IPS-20b (cell line): ENCODE data around the gene CLDN4.
A peak's percentile ranks its signal among the peaks of the same experiment; 100 is the strongest.
"Not testable (repeated sequence)": the region's sequence is repeated elsewhere in the genome, so short reads cannot be mapped to it uniquely, and the experiment has no call there.

Experiments used
- H3K27ac ChIP-seq: one replicate; pipeline ENCODE4 v1.5.1; 2013; ENCODE audit warnings: low read length
- H3K27me3 ChIP-seq: 2 replicates; pipeline ENCODE4 v1.6.1; 2013; ENCODE audit warnings: mild to moderate bottlenecking, low read length, inconsistent platforms; ENCODE audit not compliant: insufficient read depth
- H3K36me3 ChIP-seq: 2 replicates; pipeline ENCODE4 v1.6.1; 2013; ENCODE audit warnings: low read depth, mild to moderate bottlenecking, inconsistent platforms, low read length, moderate library complexity; ENCODE audit not compliant: insufficient read depth
- H3K4me1 ChIP-seq: 2 replicates; pipeline ENCODE4 v1.6.1; 2013; ENCODE audit warnings: mild to moderate bottlenecking, control low read depth, inconsistent platforms, low read length, moderate library complexity; ENCODE audit not compliant: insufficient read depth
- H3K4me3 ChIP-seq: 2 replicates; pipeline ENCODE4 v1.5.1; 2013; ENCODE audit warnings: mild to moderate bottlenecking, low read length, inconsistent platforms
- H3K9ac ChIP-seq: 2 replicates; pipeline ENCODE4 v1.6.1; 2013; ENCODE audit warnings: low read depth, mild to moderate bottlenecking, inconsistent platforms, low read length, moderate library complexity
- H3K9me3 ChIP-seq: 2 replicates; pipeline ENCODE4 v1.6.1; 2013; ENCODE audit warnings: mild to moderate bottlenecking, low read depth, low read length, inconsistent platforms; ENCODE audit not compliant: insufficient read depth

Gene CLDN4, protein sequence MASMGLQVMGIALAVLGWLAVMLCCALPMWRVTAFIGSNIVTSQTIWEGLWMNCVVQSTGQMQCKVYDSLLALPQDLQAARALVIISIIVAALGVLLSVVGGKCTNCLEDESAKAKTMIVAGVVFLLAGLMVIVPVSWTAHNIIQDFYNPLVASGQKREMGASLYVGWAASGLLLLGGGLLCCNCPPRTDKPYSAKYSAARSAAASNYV

GRCh38 chr7:73830681-73831583 is at the start of gene CLDN4:
Gene CLDN4 (plus strand): TSS chr7:73830996. CDS start chr7:73831202, 206 bp downstream.
- H3K9me3 ChIP-seq = no peaks in the 10 kb centered on the region
- H3K27me3 ChIP-seq = no peaks in the 10 kb centered on the region; the same call in 1 of the 2 replicates
- H3K9ac ChIP-seq = peak within 1 kb of the TSS; percentile 77
- peak within 1 kb of the TSS; percentile 60 for H3K4me3 ChIP-seq
- H3K27ac ChIP-seq = peak within 1 kb of the TSS; percentile 62
- no peaks in the 10 kb centered on the region for H3K36me3 ChIP-seq
- peaks cover 47% of the 10 kb centered on the region for H3K4me1 ChIP-seq

DNA sequence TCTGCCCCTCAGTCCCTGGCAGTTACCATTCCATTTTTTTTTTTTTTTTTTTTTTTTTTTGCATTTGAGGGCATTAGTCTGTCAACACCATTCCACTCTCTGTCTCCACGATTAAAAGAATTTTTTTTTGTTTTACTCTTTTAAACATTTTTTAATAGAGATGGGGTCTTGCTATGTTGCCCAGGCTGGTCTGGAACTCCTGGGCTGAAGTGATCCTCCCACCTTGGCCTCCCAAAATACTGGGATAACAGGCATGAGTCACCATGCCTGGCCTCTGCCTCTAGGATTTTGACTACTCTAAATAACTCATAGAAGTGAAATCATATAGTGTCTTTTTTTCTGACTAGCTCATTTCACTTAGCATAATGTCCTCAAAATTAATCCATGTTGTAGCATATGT is 44.2 kb upstream of the CLDN4 start:
- no peak overlapping the region for H3K9ac ChIP-seq
- H3K36me3 ChIP-seq = no peaks in the 10 kb centered on the region
- no peak overlapping the region for H3K27ac ChIP-seq
- no peaks in the 10 kb centered on the region for H3K4me1 ChIP-seq
- no peaks in the 10 kb centered on the region for H3K27me3 ChIP-seq
- H3K4me3 ChIP-seq = no peak overlapping the region
- H3K9me3 ChIP-seq = no peaks in the 10 kb centered on the region; the same call in 1 of the 2 replicates

GRCh38 chr7:73787786-73788048 is 43.1 kb upstream of the CLDN4 start:
- not testable (repeated sequence) for H3K27me3 ChIP-seq, H3K27ac ChIP-seq, H3K9ac ChIP-seq, H3K36me3 ChIP-seq, H3K4me3 ChIP-seq, H3K9me3 ChIP-seq, H3K4me1 ChIP-seq

DNA sequence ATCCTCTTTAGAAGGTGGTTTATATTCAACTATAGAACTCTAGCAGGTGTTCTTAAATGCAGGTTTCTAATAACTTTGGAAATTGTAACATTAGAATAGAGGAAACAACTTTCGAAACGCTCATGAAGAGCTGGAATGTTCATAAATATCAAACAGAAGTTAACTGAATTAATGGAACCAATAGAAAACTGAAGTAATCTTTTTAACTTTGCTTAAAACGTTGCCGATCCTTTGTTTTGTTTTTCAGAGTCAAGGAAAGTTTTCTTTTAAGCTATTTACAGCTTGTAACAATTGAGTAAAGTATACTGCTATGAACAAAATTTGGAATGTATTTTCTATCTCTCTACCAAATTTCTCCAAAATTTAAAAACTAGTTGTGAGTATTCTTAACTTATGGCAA is 41.7 kb upstream of the CLDN4 start:
- no peaks in the 10 kb centered on the region for H3K4me1 ChIP-seq
- no peaks in the 10 kb centered on the region; the same call in 1 of the 2 replicates for H3K9me3 ChIP-seq
- H3K27me3 ChIP-seq = no peaks in the 10 kb centered on the region

DNA sequence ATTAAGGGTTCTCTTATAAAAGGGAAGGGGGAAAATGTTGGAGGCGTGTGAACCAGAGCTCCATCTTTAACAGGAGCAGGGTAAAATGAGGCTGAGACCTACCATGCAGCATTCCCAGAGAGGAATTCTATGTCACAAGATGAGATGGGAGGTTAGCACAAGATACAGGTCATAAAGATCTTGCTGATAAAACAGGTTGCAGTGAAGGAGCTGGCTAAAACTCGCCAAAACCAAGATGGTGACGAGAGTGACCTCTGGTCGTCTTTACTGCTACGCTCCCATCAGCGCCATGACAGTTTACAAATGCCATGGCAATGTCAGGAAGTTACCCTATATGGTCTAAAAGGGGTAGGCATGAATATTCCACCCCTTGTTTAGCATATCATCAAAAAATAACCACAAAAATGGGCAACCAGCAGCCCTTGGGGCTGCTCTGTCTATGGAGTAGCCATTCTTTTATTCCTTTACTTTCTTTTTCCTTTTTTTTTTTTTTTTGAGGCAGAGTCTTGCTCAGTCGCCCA is 39.6 kb upstream of the CLDN4 start:
- not testable (repeated sequence) for H3K36me3 ChIP-seq, H3K9me3 ChIP-seq, H3K9ac ChIP-seq, H3K27me3 ChIP-seq, H3K27ac ChIP-seq, H3K4me3 ChIP-seq, H3K4me1 ChIP-seq

More for the DNA sequence above, 41.7 kb upstream of the CLDN4 start:
- H3K9ac ChIP-seq = no peak overlapping the region
- H3K36me3 ChIP-seq = no peaks in the 10 kb centered on the region
- H3K4me3 ChIP-seq = no peak overlapping the region
- no peak overlapping the region for H3K27ac ChIP-seq

DNA sequence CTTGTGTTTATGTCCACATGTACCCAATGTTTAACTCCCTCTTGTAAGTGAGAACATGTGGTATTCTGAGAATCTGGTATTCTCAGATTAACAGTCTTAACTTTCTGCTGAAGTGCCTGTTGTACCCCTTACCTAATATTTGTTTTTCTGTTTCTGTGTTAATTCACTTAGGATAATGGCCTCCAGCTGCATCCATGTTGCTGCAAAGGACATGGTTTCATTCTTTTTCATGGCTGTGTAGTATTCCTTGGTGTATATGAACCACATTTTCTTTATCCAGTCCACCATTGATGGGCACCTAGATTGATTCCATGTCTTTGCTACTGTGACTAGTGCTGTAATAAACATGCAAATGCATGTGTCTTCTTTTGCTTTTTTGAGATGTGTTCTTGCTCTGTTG is 35.6 kb upstream of the CLDN4 start:
- H3K27ac ChIP-seq = not testable (repeated sequence)

GRCh38 chr7:73796656-73797055 is 34.1 kb upstream of the CLDN4 start:
- H3K36me3 ChIP-seq, H3K4me1 ChIP-seq, H3K27me3 ChIP-seq, H3K27ac ChIP-seq, H3K4me3 ChIP-seq, H3K9ac ChIP-seq, H3K9me3 ChIP-seq: not testable (repeated sequence)

More for the DNA sequence above, 35.6 kb upstream of the CLDN4 start:
- not testable (repeated sequence) for H3K27me3 ChIP-seq, H3K9ac ChIP-seq, H3K4me1 ChIP-seq, H3K4me3 ChIP-seq, H3K36me3 ChIP-seq, H3K9me3 ChIP-seq

GRCh38 chr7:73797176-73797575 is 33.6 kb upstream of the CLDN4 start:
- not testable (repeated sequence) for H3K4me1 ChIP-seq, H3K27me3 ChIP-seq

DNA sequence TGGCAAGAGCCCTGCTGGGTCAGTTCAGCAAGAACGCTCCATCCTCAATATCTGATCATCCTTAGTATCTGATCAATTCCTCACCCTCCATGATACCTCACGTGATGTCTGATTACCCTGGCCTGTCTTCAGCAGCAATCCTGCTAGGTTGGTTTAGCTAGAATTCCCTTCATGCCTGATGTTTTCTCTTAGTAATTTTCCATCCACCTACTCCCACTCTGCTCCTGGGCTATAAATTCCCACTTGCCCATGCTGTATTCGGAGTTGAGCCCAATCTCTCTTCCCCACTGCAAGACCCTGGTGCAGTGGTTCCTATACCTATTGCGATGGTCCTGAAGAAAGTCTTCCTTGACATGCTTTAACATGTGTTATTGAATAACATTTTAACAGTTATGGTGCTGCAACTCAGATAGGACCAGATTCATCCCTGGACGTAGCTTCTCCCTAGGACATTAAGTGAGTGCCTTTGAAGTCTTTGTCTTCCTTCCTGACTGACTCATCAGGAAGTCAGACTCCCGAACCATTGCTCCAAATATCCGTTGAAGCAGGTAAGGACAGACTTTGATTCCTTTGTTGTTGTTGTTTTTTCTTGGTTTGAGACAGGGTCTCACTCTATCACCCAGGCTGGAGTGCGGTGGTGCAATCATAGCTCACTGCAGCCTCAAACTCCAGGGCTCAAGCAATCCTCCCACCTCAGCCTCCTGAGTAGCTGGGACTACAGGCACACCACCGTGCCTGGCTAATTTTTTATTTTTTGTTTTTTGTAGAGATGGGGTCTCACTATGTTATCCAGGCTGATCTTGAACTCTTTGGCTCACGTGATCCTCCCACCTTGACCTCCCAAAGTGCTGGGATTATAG is 31.3 kb upstream of the CLDN4 start:
- Histone ChIP-seq H3K9me3 (no peaks in the 10 kb centered on the region), H3K27me3 (no peaks in the 10 kb centered on the region), H3K27ac (no peak overlapping the region), H3K4me1 (no peaks in the 10 kb centered on the region), H3K9ac (no peak overlapping the region), H3K36me3 (no peaks in the 10 kb centered on the region), H3K4me3 (no peak overlapping the region)

More at GRCh38 chr7:73797176-73797575, 33.6 kb upstream of the CLDN4 start:
- not testable (repeated sequence) for H3K27ac ChIP-seq, H3K36me3 ChIP-seq, H3K9me3 ChIP-seq, H3K9ac ChIP-seq, H3K4me3 ChIP-seq

DNA sequence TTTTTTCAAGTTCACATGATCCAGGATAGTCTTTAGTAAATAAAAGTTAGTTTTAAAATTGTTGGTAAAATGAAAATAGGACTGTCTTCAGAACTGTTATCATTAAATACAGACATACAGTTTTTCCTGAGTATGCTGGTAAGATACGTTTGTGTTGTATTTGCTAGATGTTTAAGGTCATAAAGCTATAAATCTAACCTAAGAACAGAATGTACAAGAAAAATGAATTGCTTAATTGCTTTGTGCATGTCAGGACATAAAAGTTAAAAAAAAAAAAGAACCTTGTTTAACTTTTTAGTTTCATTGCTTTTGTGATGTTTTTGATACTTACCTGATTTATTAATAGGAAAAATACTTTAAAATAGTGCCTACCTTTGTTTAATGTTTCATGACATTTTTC is 29.2 kb upstream of the CLDN4 start:
- no peak overlapping the region for H3K9ac ChIP-seq
- no peak overlapping the region for H3K4me3 ChIP-seq
- no peaks in the 10 kb centered on the region for H3K27me3 ChIP-seq

GRCh38 chr7:73802459-73802858 is 28.3 kb upstream of the CLDN4 start:
- H3K4me3 ChIP-seq = no peak overlapping the region
- H3K9ac ChIP-seq = no peak overlapping the region
- no peaks in the 10 kb centered on the region for H3K36me3 ChIP-seq
- H3K9me3 ChIP-seq = no peaks in the 10 kb centered on the region
- no peak overlapping the region for H3K27ac ChIP-seq
- no peaks in the 10 kb centered on the region for H3K4me1 ChIP-seq
- no peaks in the 10 kb centered on the region for H3K27me3 ChIP-seq

More for the DNA sequence above, 29.2 kb upstream of the CLDN4 start:
- H3K36me3 ChIP-seq = no peaks in the 10 kb centered on the region
- H3K4me1 ChIP-seq = no peaks in the 10 kb centered on the region
- no peaks in the 10 kb centered on the region for H3K9me3 ChIP-seq
- no peak overlapping the region for H3K27ac ChIP-seq
